BLaER1 (cell line): ENCODE results near the gene CCL14.
"Not testable (repeated sequence)": the region's sequence is repeated elsewhere in the genome, so short reads cannot be mapped to it uniquely, and the experiment has no call there.

Experiments
- H3K27ac ChIP-seq: shearing (Covaris generic); formaldehyde crosslinking; 2 replicates; pipeline ENCODE4 v1.8.1; 2022
- H3K27me3 ChIP-seq: shearing (Covaris generic); formaldehyde crosslinking; 2 replicates; pipeline ENCODE4 v1.8.1; 2022
- H3K36me3 ChIP-seq: shearing (Covaris generic); formaldehyde crosslinking; 2 replicates; pipeline ENCODE4 v1.8.1; 2022
- H3K4me1 ChIP-seq: shearing (Covaris generic); formaldehyde crosslinking; 2 replicates; pipeline ENCODE4 v1.8.1; 2022
- H3K4me2 ChIP-seq: shearing (Covaris generic); formaldehyde crosslinking; 2 replicates; pipeline ENCODE4 v1.8.1; 2022
- H3K4me3 ChIP-seq: shearing (Covaris generic); formaldehyde crosslinking; 2 replicates; pipeline ENCODE4 v1.8.1; 2022
- H3K9ac ChIP-seq: shearing (Covaris generic); formaldehyde crosslinking; 2 replicates; pipeline ENCODE4 v1.8.1; 2022
- H3K9me3 ChIP-seq: shearing (Covaris generic); formaldehyde crosslinking; 2 replicates; pipeline ENCODE4 v1.8.1; 2022
- H4K20me1 ChIP-seq: shearing (Covaris generic); formaldehyde crosslinking; 2 replicates; pipeline ENCODE4 v1.8.1; 2022
- Cebpa-rat ChIP-seq: shearing (Covaris generic); IDR thresholded peaks from 2 replicates; pipeline ENCODE4 v1.8.1; 2022

CCL14 gene

GRCh38 chr17:35986643-35987042, at the start of gene CCL14:
TSS of gene CCL14 (minus strand) at chr17:35986729. CDS start at chr17:35986649, 80 bp downstream.
- H3K27ac ChIP-seq: no peak within 1 kb of the TSS
- no peaks in the 10 kb centered on the region for H4K20me1 ChIP-seq
- H3K9ac ChIP-seq: no peak within 1 kb of the TSS
- no peak within 1 kb of the TSS for H3K4me3 ChIP-seq
- H3K27me3 ChIP-seq: no peaks in the 10 kb centered on the region
- H3K9me3 ChIP-seq: peaks cover 25% of the 10 kb centered on the region
- TF ChIP-seq Cebpa-rat: no peak
- no peak within 1 kb of the TSS for H3K4me2 ChIP-seq
- H3K4me1 ChIP-seq: no peaks in the 10 kb centered on the region
- no peaks in the 10 kb centered on the region for H3K36me3 ChIP-seq

GRCh38 chr17:36036235-36036634, 49.7 kb upstream of the CCL14 start:
- H3K4me3 ChIP-seq: no peak overlapping the region
- H3K27ac ChIP-seq: no peak overlapping the region
- TF ChIP-seq Cebpa-rat: no peak
- H3K4me2 ChIP-seq: no peak overlapping the region
- no peaks in the 10 kb centered on the region for H3K36me3 ChIP-seq
- no peaks in the 10 kb centered on the region for H3K27me3 ChIP-seq
- no peaks in the 10 kb centered on the region for H4K20me1 ChIP-seq
- H3K4me1 ChIP-seq: peaks cover 21% of the 10 kb centered on the region
- H3K9me3 ChIP-seq: no peaks in the 10 kb centered on the region
- H3K9ac ChIP-seq: no peak overlapping the region

- no peak for TF ChIP-seq Cebpa-rat
- Histone ChIP-seq H3K27me3 (no peaks in the 10 kb centered on the region), H3K36me3 (no peaks in the 10 kb centered on the region), H3K9me3 (no peaks in the 10 kb centered on the region), H3K27ac (no peak overlapping the region), H3K4me3 (no peak overlapping the region), H3K9ac (no peak overlapping the region), H3K4me2 (no peak overlapping the region), H4K20me1 (no peaks in the 10 kb centered on the region), H3K4me1 (peaks cover 21% of the 10 kb centered on the region)
These were observed 47.6 kb upstream of the CCL14 start for GRCh38 chr17:36034127-36034526.

- H3K36me3 ChIP-seq: no peaks in the 10 kb centered on the region
- peaks cover 9% of the 10 kb centered on the region for H3K4me1 ChIP-seq
- H3K4me3 ChIP-seq: no peak overlapping the region
- no peaks in the 10 kb centered on the region for H4K20me1 ChIP-seq
- no peak for TF ChIP-seq Cebpa-rat
- H3K27me3 ChIP-seq: no peaks in the 10 kb centered on the region
- no peaks in the 10 kb centered on the region for H3K9me3 ChIP-seq
- H3K27ac ChIP-seq: no peak overlapping the region
- H3K9ac ChIP-seq: no peak overlapping the region
- no peak overlapping the region for H3K4me2 ChIP-seq
These were observed 44.4 kb upstream of the CCL14 start for GRCh38 chr17:36030956-36031355.

- H3K27ac ChIP-seq: no peak overlapping the region
- H3K4me2 ChIP-seq: no peak overlapping the region
- no peak overlapping the region for H3K4me3 ChIP-seq
- no peaks in the 10 kb centered on the region; the same call in 1 of the 2 replicates for H3K9me3 ChIP-seq
- no peak for TF ChIP-seq Cebpa-rat
- H3K36me3 ChIP-seq: no peaks in the 10 kb centered on the region
- no peaks in the 10 kb centered on the region for H3K4me1 ChIP-seq
- no peak overlapping the region for H3K9ac ChIP-seq
- H3K27me3 ChIP-seq: no peaks in the 10 kb centered on the region
- H4K20me1 ChIP-seq: no peaks in the 10 kb centered on the region
These were observed 41.2 kb upstream of the CCL14 start for GRCh38 chr17:36027761-36028160.

GRCh38 chr17:36024106-36024869, 37.8 kb upstream of the CCL14 start:
- no peak overlapping the region for H3K27ac ChIP-seq
- no peaks in the 10 kb centered on the region for H3K4me1 ChIP-seq
- no peaks in the 10 kb centered on the region for H3K36me3 ChIP-seq
- H4K20me1 ChIP-seq: no peaks in the 10 kb centered on the region
- H3K27me3 ChIP-seq: no peaks in the 10 kb centered on the region
- H3K9me3 ChIP-seq: no peaks in the 10 kb centered on the region; the same call in 1 of the 2 replicates
- TF ChIP-seq Cebpa-rat: no peak
- H3K4me2 ChIP-seq: no peak overlapping the region
- H3K4me3 ChIP-seq: no peak overlapping the region
- no peak overlapping the region for H3K9ac ChIP-seq

- Histone ChIP-seq H3K4me1 (peaks cover 7% of the 10 kb centered on the region; the same call in 1 of the 2 replicates), H3K9me3 (no peaks in the 10 kb centered on the region; the same call in 1 of the 2 replicates), H3K36me3 (no peaks in the 10 kb centered on the region), H3K27me3 (no peaks in the 10 kb centered on the region), H4K20me1 (no peaks in the 10 kb centered on the region), H3K9ac (no peak overlapping the region), H3K4me2 (no peak overlapping the region), H3K27ac (no peak overlapping the region), H3K4me3 (no peak overlapping the region)
- TF ChIP-seq Cebpa-rat: no peak
These were observed 32.9 kb upstream of the CCL14 start for GRCh38 chr17:36019423-36019822.

GRCh38 chr17:36017799-36018198, 31.3 kb upstream of the CCL14 start, which contains the start of gene CCL23:
TSS of gene CCL23 (minus strand) at chr17:36017972. CDS start at chr17:36017897, 75 bp downstream.
- H3K36me3 ChIP-seq: no peaks in the 10 kb centered on the region
- TF ChIP-seq Cebpa-rat: no peak
- H4K20me1 ChIP-seq: no peaks in the 10 kb centered on the region
- H3K4me1 ChIP-seq: peaks cover 7% of the 10 kb centered on the region; the same call in 1 of the 2 replicates
- no peak within 1 kb of the TSS for H3K4me2 ChIP-seq
- peaks cover under 1% of the 10 kb centered on the region; the same call in 1 of the 2 replicates for H3K9me3 ChIP-seq
- no peak within 1 kb of the TSS for H3K4me3 ChIP-seq
- H3K27ac ChIP-seq: no peak within 1 kb of the TSS
- H3K9ac ChIP-seq: no peak within 1 kb of the TSS
- no peaks in the 10 kb centered on the region for H3K27me3 ChIP-seq

- Histone ChIP-seq H3K27ac (no peak overlapping the region), H3K27me3 (no peaks in the 10 kb centered on the region), H3K4me2 (no peak overlapping the region), H3K4me3 (no peak overlapping the region), H3K36me3 (no peaks in the 10 kb centered on the region), H3K9me3 (peaks cover 13% of the 10 kb centered on the region), H3K4me1 (peaks cover 7% of the 10 kb centered on the region; the same call in 1 of the 2 replicates), H3K9ac (no peak overlapping the region), H4K20me1 (no peaks in the 10 kb centered on the region)
- TF ChIP-seq Cebpa-rat: no peak
These were observed 30.0 kb upstream of the CCL14 start for GRCh38 chr17:36016555-36016954.

- peaks cover 14% of the 10 kb centered on the region for H3K9me3 ChIP-seq
- not testable (repeated sequence) for H3K27ac ChIP-seq, H3K36me3 ChIP-seq, H3K27me3 ChIP-seq, H3K4me2 ChIP-seq, H3K4me3 ChIP-seq, H3K9ac ChIP-seq, H3K4me1 ChIP-seq, H4K20me1 ChIP-seq
These were observed 29.4 kb upstream of the CCL14 start for GRCh38 chr17:36015895-36016294.
